Left ventricle myocardium superior (tissue), 1 donor: ENCODE results near the gene ZKSCAN7. TPM values are rescaled to one million over a fixed set of nuclear protein-coding genes. Genes with fewer than 3 reads are reported as not detected.
"Not testable (repeated sequence)": the region's sequence is repeated elsewhere in the genome, so short reads cannot be mapped to it uniquely, and the experiment has no call there.

ENCODE experiments used
- ATAC-seq: fragments of 200-7000 bp; cut with Tn5 transposase; one replicate; pipeline ENCODE4 v1.9.1; 2020; ENCODE audit warnings: mild to moderate bottlenecking, moderate library complexity
- DNase-seq: peaks from one replicate; pipeline ENCODE4 v3.0.0-alpha.2; 2020
- intact Hi-C: fragments of 100-400 bp; cut with micrococcal nuclease; formaldehyde crosslinking; loops from one replicate; pipeline ENCODE4 v1.11.0; 2022
- total RNA-seq: library from RNA; stranded (reverse); fragmentation: NEBNext Ultra II Directional; extraction: Animal tissue kit (Norgen Biotek cat#: 25700); gene quantifications from one replicate; pipeline ENCODE4 v1.2.1, GENCODE V29; 2021
- donor health status: DM: no; HTN: yes; CAD: no; lungs with severe emphysema.

Gene ZKSCAN7
- total RNA-seq, 1 donor from 2014 or later = 1.8 TPM

- ATAC-seq = no peak
- intact Hi-C loops = no loop called here
Observed at GRCh38 chr3:44562147-44562546, 7.2 kb downstream of the ZKSCAN7 start.

GRCh38 chr3:44568561-44568960, 13.6 kb downstream of the ZKSCAN7 start:
- DNase-seq (no peak), ATAC-seq (no peak)
- intact Hi-C loops = no loop called here

More at GRCh38 chr3:44562147-44562546, 7.2 kb downstream of the ZKSCAN7 start:
- no peak for DNase-seq

GRCh38 chr3:44571024-44571423, 16.0 kb downstream of the ZKSCAN7 start:
- DNase-seq (no peak), ATAC-seq (no peak)
- intact Hi-C loops = no loop called here

GRCh38 chr3:44576613-44577012, 21.6 kb downstream of the ZKSCAN7 start:
- intact Hi-C loops = no loop called here
- no peak for DNase-seq
- no peak for ATAC-seq

- DNase-seq, ATAC-seq, intact Hi-C loops: not testable (repeated sequence)
Observed at GRCh38 chr3:44577354-44577952, 22.5 kb downstream of the ZKSCAN7 start.

GRCh38 chr3:44578316-44578715, 23.3 kb downstream of the ZKSCAN7 start:
- intact Hi-C loops, DNase-seq, ATAC-seq: not testable (repeated sequence)

- ATAC-seq, DNase-seq, intact Hi-C loops: not testable (repeated sequence)
Observed at GRCh38 chr3:44578924-44579515, 24.0 kb downstream of the ZKSCAN7 start.

GRCh38 chr3:44579749-44580148, 24.8 kb downstream of the ZKSCAN7 start:
- DNase-seq, intact Hi-C loops, ATAC-seq: not testable (repeated sequence)

- intact Hi-C loops, DNase-seq, ATAC-seq: not testable (repeated sequence)
Observed at GRCh38 chr3:44580971-44581370, 26.0 kb downstream of the ZKSCAN7 start.

GRCh38 chr3:44584646-44585501, 29.9 kb downstream of the ZKSCAN7 start, which contains the start of gene ZNF660:
TSS of gene ZNF660 (plus strand) at chr3:44584964. CDS start at chr3:44594194, 9,230 bp downstream.
- intact Hi-C loops = no loop called here
- ATAC-seq (peak; percentile 97), DNase-seq (peak; percentile 69)

GRCh38 chr3:44596621-44597020, 41.6 kb downstream of the ZKSCAN7 start:
- DNase-seq (no peak), ATAC-seq (no peak)
- intact Hi-C loops = no loop called here

- intact Hi-C loops = no loop called here
- ATAC-seq = no peak
- no peak for DNase-seq
Observed at GRCh38 chr3:44601749-44602148, 46.8 kb downstream of the ZKSCAN7 start.

GRCh38 chr3:44612678-44613077, 57.7 kb downstream of the ZKSCAN7 start:
- intact Hi-C loops = no loop called here
- ATAC-seq (no peak), DNase-seq (no peak)

Other genes starting within 250 kb of the ZKSCAN7 start
- gene TCAIM, start 216.4 kb upstream of the ZKSCAN7 start, total RNA-seq = 34.7 TPM
- 12.1 TPM for gene ZNF445, start 77.5 kb upstream of the ZKSCAN7 start, total RNA-seq
- 0.92 TPM for gene ZNF660, start 29.8 kb downstream of the ZKSCAN7 start, total RNA-seq
- 12.7 TPM for gene ZNF197, start 69.8 kb downstream of the ZKSCAN7 start, total RNA-seq
- 4.7 TPM for gene ZNF35, start 93.5 kb downstream of the ZKSCAN7 start, total RNA-seq
- 3.6 TPM for gene ZNF502, start 157.5 kb downstream of the ZKSCAN7 start, total RNA-seq
- gene ZNF501, start 174.4 kb downstream of the ZKSCAN7 start, total RNA-seq = 3.5 TPM
- 37.2 TPM for gene KIAA1143, start 206.4 kb downstream of the ZKSCAN7 start, total RNA-seq
- gene KIF15, start 206.6 kb downstream of the ZKSCAN7 start, total RNA-seq = 1.1 TPM